Measurements from ENCODE around the gene SORCS3.

The SORCS3 gene

DNA sequence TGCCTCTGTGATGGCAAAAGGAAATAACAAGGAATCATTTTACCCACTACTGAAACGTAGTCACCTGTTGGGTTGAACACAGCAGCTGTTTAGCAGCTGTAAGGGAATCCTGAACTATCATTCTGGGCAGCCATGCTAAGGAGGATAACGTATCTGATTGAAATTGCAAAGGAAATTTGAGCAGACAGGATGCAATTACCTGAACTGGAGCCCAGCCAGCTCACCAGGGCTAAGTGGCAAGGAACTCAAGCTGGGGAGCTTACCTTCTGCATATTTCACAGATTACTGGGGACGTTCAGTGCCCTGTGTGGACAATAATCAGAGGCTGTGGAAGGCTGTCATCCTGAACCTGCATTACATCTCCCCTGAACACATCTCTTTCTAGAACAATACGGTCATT, 650.5 kb downstream of the SORCS3 start:
- DNase-seq (ENCODE audit: low read depth, low spot score) = no peak
- no peak overlapping the region for H3K9ac ChIP-seq (ENCODE audit: insufficient read length)
- H3K9me3 ChIP-seq (ENCODE audit: low read depth, low read length) = no peaks in the 10 kb centered on the region
- TF ChIP-seq FOXP2 (optimal IDR thresholded peaks at IDR 0.05; ENCODE audit: control extremely low read depth, extremely low read length, insufficient read depth) (no peak), POLR2AphosphoS5 (IDR thresholded peaks at IDR 0.05; ENCODE audit: borderline replicate concordance, low read depth, low read length) (no peak), EZH2 (IDR thresholded peaks at IDR 0.05) (no peak)
- H3K36me3 ChIP-seq (ENCODE audit: insufficient read depth, low read length) = no peaks in the 10 kb centered on the region
- no peak overlapping the region for H3K27ac ChIP-seq
- H3K4me3 ChIP-seq = no peak overlapping the region

GRCh38 chr10:105292236-105292635, 651.1 kb downstream of the SORCS3 start:
- H3K36me3 ChIP-seq (ENCODE audit: insufficient read depth, low read length) = no peaks in the 10 kb centered on the region
- no peak overlapping the region for H3K4me3 ChIP-seq
- no peak overlapping the region for H3K9ac ChIP-seq (ENCODE audit: insufficient read length)
- TF ChIP-seq EZH2 (IDR thresholded peaks at IDR 0.05) = no peak
- no peak for TF ChIP-seq POLR2AphosphoS5 (IDR thresholded peaks at IDR 0.05; ENCODE audit: borderline replicate concordance, low read depth, low read length)
- no peak for TF ChIP-seq FOXP2 (optimal IDR thresholded peaks at IDR 0.05; ENCODE audit: control extremely low read depth, extremely low read length, insufficient read depth)
- H3K9me3 ChIP-seq (ENCODE audit: low read depth, low read length) = no peaks in the 10 kb centered on the region
- no peak for DNase-seq (ENCODE audit: low read depth, low spot score)
- no peak overlapping the region for H3K27ac ChIP-seq
